Duodenal mucosa (tissue), 2 donors: ENCODE data around the gene LPP.

Experiments used
- H3K27ac ChIP-seq: one replicate; pipeline ENCODE4 v1.7.0; 2013; ENCODE audit warnings: low read depth, low read length
- H3K27me3 ChIP-seq, 2 donors: one replicate each; pipeline ENCODE4 v1.7.0; 2013; ENCODE audit warnings: low read length in 2 of 2, control low read depth in 1 of 2; ENCODE audit not compliant: insufficient read depth in 2 of 2, control insufficient read depth in 1 of 2
- H3K36me3 ChIP-seq, 2 donors: one replicate each; pipeline ENCODE4 v1.7.0; 2013; ENCODE audit warnings: low read length in 2 of 2, control low read depth in 1 of 2; ENCODE audit not compliant: insufficient read depth in 2 of 2, control insufficient read depth in 1 of 2
- H3K4me1 ChIP-seq, 2 donors: one replicate each; pipeline ENCODE4 v1.7.0; 2013; ENCODE audit warnings: low read length in 2 of 2, control low read depth in 1 of 2; ENCODE audit not compliant: insufficient read depth in 2 of 2, control insufficient read depth in 1 of 2
- H3K4me3 ChIP-seq, 2 donors: one replicate each; pipeline ENCODE4 v1.7.0; 2013; ENCODE audit warnings: low read length in 2 of 2, low read depth in 1 of 2
- H3K9ac ChIP-seq, 2 donors: one replicate each; pipeline ENCODE4 v1.7.0; 2013; ENCODE audit warnings: low read length in 2 of 2, low read depth in 1 of 2
- H3K9me3 ChIP-seq, 2 donors: one replicate each; pipeline ENCODE4 v1.7.0; 2013; ENCODE audit warnings: low read length in 2 of 2, control low read depth in 1 of 2; ENCODE audit not compliant: control insufficient read depth in 1 of 2

Gene LPP

GRCh38 chr3:188546835-188547670, 393.1 kb downstream of the LPP start:
- Histone ChIP-seq H3K36me3 (peaks cover 0 to 6% of the 10 kb centered on the region in 2 donors), H3K4me1 (peaks cover 0 to 6% of the 10 kb centered on the region in 2 donors), H3K4me3 (no peak overlapping the region), H3K27me3 (no peaks in the 10 kb centered on the region), H3K27ac (no peak overlapping the region), H3K9ac (no peak overlapping the region), H3K9me3 (no peaks in the 10 kb centered on the region)

- no peaks in the 10 kb centered on the region for H3K36me3 ChIP-seq
- no peak overlapping the region for H3K4me3 ChIP-seq
- no peak overlapping the region for H3K27ac ChIP-seq
- H3K9me3 ChIP-seq = no peaks in the 10 kb centered on the region
- H3K9ac ChIP-seq = no peak overlapping the region
- H3K4me1 ChIP-seq = no peaks in the 10 kb centered on the region
- H3K27me3 ChIP-seq = no peaks in the 10 kb centered on the region
Measured at GRCh38 chr3:188553569-188553968, 399.6 kb downstream of the LPP start.

GRCh38 chr3:188554404-188554803, 400.4 kb downstream of the LPP start:
- H3K9ac ChIP-seq = no peak overlapping the region
- no peaks in the 10 kb centered on the region for H3K36me3 ChIP-seq
- H3K27me3 ChIP-seq = no peaks in the 10 kb centered on the region
- H3K9me3 ChIP-seq = no peaks in the 10 kb centered on the region
- no peaks in the 10 kb centered on the region for H3K4me1 ChIP-seq
- no peak overlapping the region for H3K27ac ChIP-seq
- H3K4me3 ChIP-seq = no peak overlapping the region

- no peaks in the 10 kb centered on the region for H3K4me1 ChIP-seq
- no peaks in the 10 kb centered on the region for H3K27me3 ChIP-seq
- H3K9ac ChIP-seq = no peak overlapping the region
- H3K9me3 ChIP-seq = no peaks in the 10 kb centered on the region
- H3K36me3 ChIP-seq = peaks cover 4% of the 10 kb centered on the region in 2 donors
- H3K27ac ChIP-seq = no peak overlapping the region
- H3K4me3 ChIP-seq = no peak overlapping the region
Measured at GRCh38 chr3:188557235-188557634, 403.3 kb downstream of the LPP start.

- Histone ChIP-seq H3K27ac (no peak overlapping the region), H3K4me1 (no peaks in the 10 kb centered on the region), H3K36me3 (peaks cover 4% of the 10 kb centered on the region in 2 donors), H3K27me3 (no peaks in the 10 kb centered on the region), H3K9ac (no peak overlapping the region), H3K9me3 (no peaks in the 10 kb centered on the region), H3K4me3 (no peak overlapping the region)
Measured at GRCh38 chr3:188558343-188559071, 404.6 kb downstream of the LPP start.

- no peaks in the 10 kb centered on the region for H3K4me1 ChIP-seq
- no peak overlapping the region for H3K27ac ChIP-seq
- H3K36me3 ChIP-seq = peaks cover 4% of the 10 kb centered on the region in 2 donors
Measured at GRCh38 chr3:188559072-188559429, 405.1 kb downstream of the LPP start.

GRCh38 chr3:188559856-188560255, 405.9 kb downstream of the LPP start:
- no peaks in the 10 kb centered on the region for H3K4me1 ChIP-seq
- H3K27me3 ChIP-seq = no peaks in the 10 kb centered on the region
- H3K4me3 ChIP-seq = no peak overlapping the region
- no peak overlapping the region for H3K27ac ChIP-seq
- H3K9me3 ChIP-seq = no peaks in the 10 kb centered on the region
- peaks cover 4% of the 10 kb centered on the region in 2 donors for H3K36me3 ChIP-seq
- no peak overlapping the region for H3K9ac ChIP-seq

More at GRCh38 chr3:188559072-188559429, 405.1 kb downstream of the LPP start:
- Histone ChIP-seq H3K4me3 (no peak overlapping the region), H3K9me3 (no peaks in the 10 kb centered on the region), H3K9ac (no peak overlapping the region), H3K27me3 (no peaks in the 10 kb centered on the region)

- Histone ChIP-seq H3K9ac (no peak overlapping the region), H3K9me3 (no peaks in the 10 kb centered on the region), H3K36me3 (peaks cover 4% of the 10 kb centered on the region in 2 donors), H3K4me1 (no peaks in the 10 kb centered on the region), H3K4me3 (no peak overlapping the region), H3K27ac (no peak overlapping the region), H3K27me3 (no peaks in the 10 kb centered on the region)
Measured at GRCh38 chr3:188562144-188562543, 408.2 kb downstream of the LPP start.

GRCh38 chr3:188567478-188568195, 413.7 kb downstream of the LPP start:
- no peaks in the 10 kb centered on the region for H3K9me3 ChIP-seq
- H3K4me1 ChIP-seq = no peaks in the 10 kb centered on the region
- no peaks in the 10 kb centered on the region for H3K27me3 ChIP-seq
- H3K36me3 ChIP-seq = no peaks in the 10 kb centered on the region
- no peak overlapping the region for H3K27ac ChIP-seq
- no peak overlapping the region for H3K9ac ChIP-seq
- no peak overlapping the region for H3K4me3 ChIP-seq

- no peak overlapping the region for H3K4me3 ChIP-seq
- H3K36me3 ChIP-seq = no peaks in the 10 kb centered on the region
- no peaks in the 10 kb centered on the region for H3K9me3 ChIP-seq
- no peaks in the 10 kb centered on the region for H3K27me3 ChIP-seq
- H3K27ac ChIP-seq = no peak overlapping the region
- no peaks in the 10 kb centered on the region for H3K4me1 ChIP-seq
- no peak overlapping the region for H3K9ac ChIP-seq
Measured at GRCh38 chr3:188568736-188569135, 414.8 kb downstream of the LPP start.
